GM19467 (cell line): ENCODE results near the gene ACVR2B.
"Not testable (repeated sequence)": the region's sequence is repeated elsewhere in the genome, so short reads cannot be mapped to it uniquely, and the experiment has no call there.

ENCODE experiments used
- ATAC-seq: cut with Tn5 transposase; IDR thresholded peaks from one replicate; pipeline ENCODE4 v1.9.1; 2021; ENCODE audit warnings: mild to moderate bottlenecking, moderate library complexity; ENCODE audit not compliant: unreplicated experiment

The ACVR2B gene

GRCh38 chr3:38453075-38453912, at the start of gene ACVR2B:
Gene ACVR2B, plus strand, starts transcription at chr3:38453890. Its CDS starts 433 bp downstream, at chr3:38454323.
- ATAC-seq = no peak

- ATAC-seq = no peak
Observed at GRCh38 chr3:38404286-38404685, 49.4 kb upstream of the ACVR2B start.

GRCh38 chr3:38411591-38411990, 42.1 kb upstream of the ACVR2B start:
- no peak for ATAC-seq

GRCh38 chr3:38420758-38421157, 32.9 kb upstream of the ACVR2B start:
- ATAC-seq = not testable (repeated sequence)

GRCh38 chr3:38421679-38422336, 31.9 kb upstream of the ACVR2B start:
- no peak for ATAC-seq

GRCh38 chr3:38426798-38427426, 26.8 kb upstream of the ACVR2B start:
- not testable (repeated sequence) for ATAC-seq

GRCh38 chr3:38432871-38433658, 20.6 kb upstream of the ACVR2B start:
- ATAC-seq = not testable (repeated sequence)

GRCh38 chr3:38433661-38434060, 20.0 kb upstream of the ACVR2B start:
- not testable (repeated sequence) for ATAC-seq

GRCh38 chr3:38438436-38439069, 15.1 kb upstream of the ACVR2B start:
- ATAC-seq = not testable (repeated sequence)

- not testable (repeated sequence) for ATAC-seq
Observed at GRCh38 chr3:38443205-38443604, 10.5 kb upstream of the ACVR2B start.

- ATAC-seq = no peak
Observed at GRCh38 chr3:38446085-38446686, 7.5 kb upstream of the ACVR2B start.

- ATAC-seq = no peak
Observed at GRCh38 chr3:38446812-38447211, 6.9 kb upstream of the ACVR2B start.

GRCh38 chr3:38450853-38451252, 2.8 kb upstream of the ACVR2B start:
- ATAC-seq = no peak

GRCh38 chr3:38453913-38454177, 155 bp downstream of the ACVR2B start:
- no peak for ATAC-seq

- no peak for ATAC-seq
Observed at GRCh38 chr3:38454178-38454883, 641 bp downstream of the ACVR2B start.

- no peak for ATAC-seq
Observed at GRCh38 chr3:38454884-38455638, 1.4 kb downstream of the ACVR2B start.

GRCh38 chr3:38455639-38456430, 2.1 kb downstream of the ACVR2B start:
- no peak for ATAC-seq
